ENCODE data around the gene USP25.

DNA sequence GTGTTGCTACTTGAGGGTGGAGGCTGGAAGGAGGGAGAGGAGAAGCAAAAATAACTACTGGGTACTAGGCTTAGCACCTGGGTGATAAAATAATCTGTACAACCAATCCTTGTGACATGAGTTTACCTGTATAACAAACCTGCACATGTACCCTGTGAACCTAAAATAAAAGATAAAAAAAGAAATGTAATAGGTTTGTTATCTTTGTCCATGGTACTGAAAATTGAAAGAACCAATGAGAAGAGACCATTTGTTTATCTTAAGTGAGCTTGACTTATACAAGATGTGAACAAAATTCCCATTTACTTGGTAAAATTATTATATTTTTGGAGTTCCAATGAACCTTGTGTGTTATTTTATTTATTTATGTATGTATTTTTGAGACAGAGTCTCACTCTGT is 11.1 kb upstream of the USP25 start:
- TF ChIP-seq, protein P1, sequence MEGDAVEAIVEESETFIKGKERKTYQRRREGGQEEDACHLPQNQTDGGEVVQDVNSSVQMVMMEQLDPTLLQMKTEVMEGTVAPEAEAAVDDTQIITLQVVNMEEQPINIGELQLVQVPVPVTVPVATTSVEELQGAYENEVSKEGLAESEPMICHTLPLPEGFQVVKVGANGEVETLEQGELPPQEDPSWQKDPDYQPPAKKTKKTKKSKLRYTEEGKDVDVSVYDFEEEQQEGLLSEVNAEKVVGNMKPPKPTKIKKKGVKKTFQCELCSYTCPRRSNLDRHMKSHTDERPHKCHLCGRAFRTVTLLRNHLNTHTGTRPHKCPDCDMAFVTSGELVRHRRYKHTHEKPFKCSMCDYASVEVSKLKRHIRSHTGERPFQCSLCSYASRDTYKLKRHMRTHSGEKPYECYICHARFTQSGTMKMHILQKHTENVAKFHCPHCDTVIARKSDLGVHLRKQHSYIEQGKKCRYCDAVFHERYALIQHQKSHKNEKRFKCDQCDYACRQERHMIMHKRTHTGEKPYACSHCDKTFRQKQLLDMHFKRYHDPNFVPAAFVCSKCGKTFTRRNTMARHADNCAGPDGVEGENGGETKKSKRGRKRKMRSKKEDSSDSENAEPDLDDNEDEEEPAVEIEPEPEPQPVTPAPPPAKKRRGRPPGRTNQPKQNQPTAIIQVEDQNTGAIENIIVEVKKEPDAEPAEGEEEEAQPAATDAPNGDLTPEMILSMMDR (conservative IDR thresholded peaks at IDR 0.05): no peak
- no peak for TF ChIP-seq EZH2 (IDR thresholded peaks at IDR 0.05; ENCODE audit: low read depth)

Measured in PC-9 (cell line).